Measurements from ENCODE around the gene CELSR2. TPM values are rescaled to one million over a fixed set of nuclear protein-coding genes. Genes with fewer than 3 reads are reported as not detected.

Gene CELSR2
- total RNA-seq, 1 donor from 2014 or later = 3.8 TPM

- intact Hi-C loops (cut with micrococcal nuclease) = no loop called here
- Mint-ChIP-seq H3K27ac (no peak overlapping the region), H3K27me3 (ENCODE audit: low read depth) (no peaks in the 10 kb centered on the region), H3K4me3 (ENCODE audit: low read depth) (no peak overlapping the region), H3K9me3 (no peaks in the 10 kb centered on the region), H3K36me3 (ENCODE audit: low read depth) (no peaks in the 10 kb centered on the region), H3K4me1 (ENCODE audit: low read depth) (no peaks in the 10 kb centered on the region)
- no peak for DNase-seq (ENCODE audit: low spot score)
These were observed 17.6 kb downstream of the CELSR2 start for GRCh38 chr1:109266965-109267364.

- no peak overlapping the region for H3K27ac Mint-ChIP-seq
- H3K36me3 Mint-ChIP-seq (ENCODE audit: low read depth) = no peaks in the 10 kb centered on the region
- no peaks in the 10 kb centered on the region for H3K27me3 Mint-ChIP-seq (ENCODE audit: low read depth)
- H3K4me1 Mint-ChIP-seq (ENCODE audit: low read depth) = no peaks in the 10 kb centered on the region
- H3K9me3 Mint-ChIP-seq = no peaks in the 10 kb centered on the region
- no peak for DNase-seq (ENCODE audit: low spot score)
- no peak overlapping the region for H3K4me3 Mint-ChIP-seq (ENCODE audit: low read depth)
- intact Hi-C loops (cut with micrococcal nuclease) = no loop called here
These were observed 18.5 kb downstream of the CELSR2 start for GRCh38 chr1:109267743-109268300.

- no peaks in the 10 kb centered on the region for H3K9me3 Mint-ChIP-seq
- no peak overlapping the region for H3K4me3 Mint-ChIP-seq (ENCODE audit: low read depth)
These were observed 19.3 kb downstream of the CELSR2 start for GRCh38 chr1:109268431-109269211.

GRCh38 chr1:109269212-109269980, 20.1 kb downstream of the CELSR2 start:
- DNase-seq (ENCODE audit: low spot score) = no peak
- H3K4me1 Mint-ChIP-seq (ENCODE audit: low read depth) = peaks cover 2% of the 10 kb centered on the region
- H3K27me3 Mint-ChIP-seq (ENCODE audit: low read depth) = no peaks in the 10 kb centered on the region
- no peak overlapping the region for H3K4me3 Mint-ChIP-seq (ENCODE audit: low read depth)
- H3K27ac Mint-ChIP-seq = no peak overlapping the region
- H3K9me3 Mint-ChIP-seq = no peaks in the 10 kb centered on the region
- intact Hi-C loops (cut with micrococcal nuclease) = no loop called here
- H3K36me3 Mint-ChIP-seq (ENCODE audit: low read depth) = no peaks in the 10 kb centered on the region

More at GRCh38 chr1:109268431-109269211, 19.3 kb downstream of the CELSR2 start:
- Mint-ChIP-seq H3K36me3 (ENCODE audit: low read depth) (no peaks in the 10 kb centered on the region), H3K4me1 (ENCODE audit: low read depth) (no peaks in the 10 kb centered on the region), H3K27me3 (ENCODE audit: low read depth) (no peaks in the 10 kb centered on the region), H3K27ac (no peak overlapping the region)
- intact Hi-C loops (cut with micrococcal nuclease) = no loop called here
- no peak for DNase-seq (ENCODE audit: low spot score)

GRCh38 chr1:109269981-109270622, 20.8 kb downstream of the CELSR2 start:
- H3K27me3 Mint-ChIP-seq (ENCODE audit: low read depth) = no peaks in the 10 kb centered on the region
- no peak overlapping the region for H3K27ac Mint-ChIP-seq
- H3K4me3 Mint-ChIP-seq (ENCODE audit: low read depth) = no peak overlapping the region
- H3K9me3 Mint-ChIP-seq = no peaks in the 10 kb centered on the region
- intact Hi-C loops (cut with micrococcal nuclease) = no loop called here
- DNase-seq (ENCODE audit: low spot score) = no peak
- H3K36me3 Mint-ChIP-seq (ENCODE audit: low read depth) = no peaks in the 10 kb centered on the region
- peaks cover 2% of the 10 kb centered on the region for H3K4me1 Mint-ChIP-seq (ENCODE audit: low read depth)

- no peak for DNase-seq (ENCODE audit: low spot score)
- Mint-ChIP-seq H3K9me3 (no peaks in the 10 kb centered on the region), H3K4me1 (ENCODE audit: low read depth) (peaks cover 2% of the 10 kb centered on the region), H3K4me3 (ENCODE audit: low read depth) (no peak overlapping the region), H3K27me3 (ENCODE audit: low read depth) (no peaks in the 10 kb centered on the region), H3K36me3 (ENCODE audit: low read depth) (no peaks in the 10 kb centered on the region), H3K27ac (no peak overlapping the region)
- intact Hi-C loops (cut with micrococcal nuclease) = no loop called here
These were observed 21.4 kb downstream of the CELSR2 start for GRCh38 chr1:109270623-109271317.

- H3K4me3 Mint-ChIP-seq (ENCODE audit: low read depth) = no peak overlapping the region
- H3K27ac Mint-ChIP-seq = no peak overlapping the region
- no peaks in the 10 kb centered on the region for H3K36me3 Mint-ChIP-seq (ENCODE audit: low read depth)
- H3K27me3 Mint-ChIP-seq (ENCODE audit: low read depth) = no peaks in the 10 kb centered on the region
- no peak for DNase-seq (ENCODE audit: low spot score)
- no peaks in the 10 kb centered on the region for H3K9me3 Mint-ChIP-seq
- H3K4me1 Mint-ChIP-seq (ENCODE audit: low read depth) = peaks cover 2% of the 10 kb centered on the region
- intact Hi-C loops (cut with micrococcal nuclease) = no loop called here
These were observed 22.1 kb downstream of the CELSR2 start for GRCh38 chr1:109271458-109271857.

GRCh38 chr1:109272021-109272799, 22.9 kb downstream of the CELSR2 start:
- H3K4me3 Mint-ChIP-seq (ENCODE audit: low read depth) = no peak overlapping the region
- no peaks in the 10 kb centered on the region for H3K36me3 Mint-ChIP-seq (ENCODE audit: low read depth)
- no peak overlapping the region for H3K27ac Mint-ChIP-seq
- intact Hi-C loops (cut with micrococcal nuclease) = no loop called here
- no peaks in the 10 kb centered on the region for H3K9me3 Mint-ChIP-seq
- DNase-seq (ENCODE audit: low spot score) = no peak
- no peaks in the 10 kb centered on the region for H3K27me3 Mint-ChIP-seq (ENCODE audit: low read depth)
- H3K4me1 Mint-ChIP-seq (ENCODE audit: low read depth) = peaks cover 4% of the 10 kb centered on the region

GRCh38 chr1:109272831-109273547, 23.6 kb downstream of the CELSR2 start:
- intact Hi-C loops (cut with micrococcal nuclease) = no loop called here
- Mint-ChIP-seq H3K9me3 (no peaks in the 10 kb centered on the region), H3K4me1 (ENCODE audit: low read depth) (peaks cover 8% of the 10 kb centered on the region)

GRCh38 chr1:109273570-109274288, 24.4 kb downstream of the CELSR2 start:
- intact Hi-C loops (cut with micrococcal nuclease) = no loop called here
- Mint-ChIP-seq H3K27ac (no peak overlapping the region), H3K9me3 (no peaks in the 10 kb centered on the region), H3K4me3 (ENCODE audit: low read depth) (no peak overlapping the region), H3K27me3 (ENCODE audit: low read depth) (no peaks in the 10 kb centered on the region), H3K36me3 (ENCODE audit: low read depth) (no peaks in the 10 kb centered on the region), H3K4me1 (ENCODE audit: low read depth) (peaks cover 8% of the 10 kb centered on the region)
- DNase-seq (ENCODE audit: low spot score) = no peak

More at GRCh38 chr1:109272831-109273547, 23.6 kb downstream of the CELSR2 start:
- Mint-ChIP-seq H3K27me3 (ENCODE audit: low read depth) (no peaks in the 10 kb centered on the region), H3K36me3 (ENCODE audit: low read depth) (no peaks in the 10 kb centered on the region), H3K27ac (no peak overlapping the region), H3K4me3 (ENCODE audit: low read depth) (no peak overlapping the region)
- no peak for DNase-seq (ENCODE audit: low spot score)

All from activated T-helper 2 cell treated with anti-CD3 and anti-CD28 coated beads, Interferon-gamma antibody, Interleukin-2, Interleukin-4, amounts not matched to agents 10 μg/mL and 5 μg/mL and 100 μg/mL, durations not matched to agents 14 hours and 24 hours and 36 hours (primary cell).